ENCODE measurements around the gene ANTXR1. TPM values are rescaled to one million over a fixed set of nuclear protein-coding genes. Genes with fewer than 3 reads are reported as not detected.

Gene ANTXR1
- total and polyA plus RNA-seq, 2 of the 8 experiments (the other 6 are each of a cell fraction or from before 2014, with no cell fraction given) = 15.8 to 44.3 TPM

- TF ChIP-seq BCL11A (IDR thresholded peaks at IDR 0.05; ENCODE audit: low read depth in 2 of 2, low read length in 2 of 2) = no peak
- no peak for TF ChIP-seq ASH2L (IDR thresholded peaks at IDR 0.05; ENCODE audit: low read length)
- no peak for TF ChIP-seq RXRA (IDR thresholded peaks at IDR 0.05; ENCODE audit: insufficient read depth, low read depth, low read length)
- TF ChIP-seq TBP (IDR thresholded peaks at IDR 0.05; ENCODE audit: low read depth, low read length) = no peak
- no peak for TF ChIP-seq RAD21 (IDR thresholded peaks at IDR 0.05 in 1 of 2, conservative IDR thresholded peaks at IDR 0.05 in 1 of 2; ENCODE audit: low read depth in 2 of 2, low read length in 2 of 2)
- no peak for TF ChIP-seq JUN (IDR thresholded peaks at IDR 0.05; ENCODE audit: low read depth, low read length)
- TF ChIP-seq JUND (IDR thresholded peaks at IDR 0.05; ENCODE audit: low read length) = no peak
- no peak for TF ChIP-seq POU5F1 (IDR thresholded peaks at IDR 0.05; ENCODE audit: low read depth, low read length)
- no peak for TF ChIP-seq TEAD4 (IDR thresholded peaks at IDR 0.05; ENCODE audit: low read depth, low read length)
- TF ChIP-seq TCF12 (IDR thresholded peaks at IDR 0.05; ENCODE audit: low read depth, low read length) = no peak
These were observed 85.1 kb downstream of the ANTXR1 start (continued) for GRCh38 chr2:69097891-69098655.

Measured in H1 (cell line).